ENCODE results near the gene PAQR4. TPM values are rescaled to one million over a fixed set of nuclear protein-coding genes. Genes with fewer than 3 reads are reported as not detected.
"Not testable (repeated sequence)": the region's sequence is repeated elsewhere in the genome, so short reads cannot be mapped to it uniquely, and the experiment has no call there.

Gene PAQR4
- total and polyA plus RNA-seq, 2 donors from 2014 or later, result 3.5 to 5.9 TPM

DNA sequence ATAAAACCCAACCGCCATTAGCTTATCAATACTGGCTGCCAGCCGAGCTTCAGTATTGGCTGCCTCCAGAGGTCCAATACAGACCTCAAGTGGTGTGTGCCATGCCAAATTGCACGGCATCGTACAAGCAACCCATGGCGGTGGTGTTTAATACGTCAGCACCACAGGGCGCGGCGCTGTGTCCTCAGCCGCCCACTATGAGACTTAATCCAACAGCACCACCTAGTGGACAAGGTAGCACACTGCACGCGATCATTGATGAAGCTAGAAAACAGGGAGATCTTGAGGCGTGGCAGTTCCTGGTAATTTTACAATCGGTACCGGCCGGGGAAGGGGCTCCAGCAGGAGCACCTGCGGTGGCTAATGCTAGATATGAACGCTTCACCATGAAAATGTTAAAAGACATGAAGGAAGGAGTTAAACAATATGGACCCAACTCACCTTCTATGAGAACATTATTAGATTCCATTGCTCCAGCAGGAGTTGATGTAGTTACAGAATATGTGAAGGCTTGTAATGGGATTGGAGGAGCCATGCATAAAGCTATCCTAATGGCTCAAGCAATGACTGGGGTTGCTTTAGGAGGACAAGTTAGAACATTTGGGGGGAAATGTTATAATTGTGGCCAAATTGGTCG, 42.0 kb upstream of the PAQR4 start:
- H3K27ac ChIP-seq (ENCODE audit: low read depth in 2 of 2, low read length in 2 of 2), result no peak overlapping the region
- TF ChIP-seq CTCF (IDR thresholded peaks at IDR 0.05; ENCODE audit: borderline replicate concordance, extremely low read depth, insufficient read depth), result peak; percentile 93
- H3K4me3 ChIP-seq (ENCODE audit: low read length in 3 of 3), result peak overlapping the region in 2 of 3 donors; percentile 26 to 39
- peaks cover 0 to 11% (median 5%) of the 10 kb centered on the region in 3 donors for H3K36me3 ChIP-seq (ENCODE audit: control insufficient read depth in 2 of 3, insufficient read depth in 3 of 3, low read length in 3 of 3)
- intact Hi-C loops (cut with DNase I), result no loop called here
- DNase-seq, result peak; percentile 84 to 94 (median 89)
- peaks cover 0 to 2% (median 0%) of the 10 kb centered on the region in 3 donors for H3K4me1 ChIP-seq (ENCODE audit: control insufficient read depth in 2 of 3, insufficient read depth in 2 of 3, low read depth in 1 of 3, low read length in 3 of 3)
- H3K9me3 ChIP-seq (ENCODE audit: control insufficient read depth in 2 of 3, insufficient read depth in 1 of 3, low read length in 3 of 3), result no peaks in the 10 kb centered on the region
- H3K27me3 ChIP-seq (ENCODE audit: control insufficient read depth, insufficient read depth, low read length), result no peaks in the 10 kb centered on the region
- no peak for FAIRE-seq
- no peak overlapping the region for H3K9ac ChIP-seq (ENCODE audit: low read length in 3 of 3)

- H3K27me3 ChIP-seq (ENCODE audit: control insufficient read depth, insufficient read depth, low read length); H3K9ac ChIP-seq (ENCODE audit: low read length in 3 of 3); H3K9me3 ChIP-seq (ENCODE audit: control insufficient read depth in 2 of 3, insufficient read depth in 1 of 3, low read length in 3 of 3); H3K27ac ChIP-seq (ENCODE audit: low read depth in 2 of 2, low read length in 2 of 2); H3K36me3 ChIP-seq (ENCODE audit: control insufficient read depth in 2 of 3, insufficient read depth in 3 of 3, low read length in 3 of 3); intact Hi-C loops (cut with DNase I); FAIRE-seq; DNase-seq; H3K4me3 ChIP-seq (ENCODE audit: low read length in 3 of 3); H3K4me1 ChIP-seq (ENCODE audit: control insufficient read depth in 2 of 3, insufficient read depth in 2 of 3, low read depth in 1 of 3, low read length in 3 of 3): not testable (repeated sequence)
Observed at GRCh38 chr16:2928151-2928550, 41.0 kb upstream of the PAQR4 start.

DNA sequence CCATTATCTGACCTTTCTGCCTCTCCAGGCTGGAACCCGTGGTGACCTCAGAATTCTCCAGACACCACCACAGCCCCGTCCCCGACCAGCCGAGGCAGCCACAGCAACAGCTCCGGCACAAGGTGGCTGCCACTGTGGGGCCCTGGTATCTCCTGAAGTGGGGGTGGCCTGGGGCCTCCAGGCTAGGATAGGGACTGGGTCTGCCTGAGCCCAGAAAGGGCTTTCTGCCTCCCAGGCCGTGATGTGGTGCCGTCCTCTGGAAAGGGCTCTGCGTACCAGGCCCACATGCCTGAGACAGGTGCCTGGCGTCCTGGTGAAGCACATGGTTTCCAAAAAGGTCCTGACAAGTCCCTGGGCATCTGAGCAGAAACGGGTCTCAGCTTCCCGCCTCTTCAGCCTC, 40.4 kb upstream of the PAQR4 start:
- H3K4me1 ChIP-seq (ENCODE audit: control insufficient read depth in 2 of 3, insufficient read depth in 2 of 3, low read depth in 1 of 3, low read length in 3 of 3), result peaks cover 0 to 2% (median 0%) of the 10 kb centered on the region in 3 donors
- no peak for TF ChIP-seq CTCF (IDR thresholded peaks at IDR 0.05; ENCODE audit: borderline replicate concordance, extremely low read depth, insufficient read depth)
- H3K9me3 ChIP-seq (ENCODE audit: control insufficient read depth in 2 of 3, insufficient read depth in 1 of 3, low read length in 3 of 3), result no peaks in the 10 kb centered on the region
- H3K4me3 ChIP-seq (ENCODE audit: low read length in 3 of 3), result no peak overlapping the region
- no peak for DNase-seq
- no peak overlapping the region for H3K9ac ChIP-seq (ENCODE audit: low read length in 3 of 3)
- peaks cover 0 to 7% (median 0%) of the 10 kb centered on the region in 3 donors for H3K36me3 ChIP-seq (ENCODE audit: control insufficient read depth in 2 of 3, insufficient read depth in 3 of 3, low read length in 3 of 3)
- H3K27ac ChIP-seq (ENCODE audit: low read depth in 2 of 2, low read length in 2 of 2), result no peak overlapping the region
- intact Hi-C loops (cut with DNase I), result no loop called here
- FAIRE-seq, result no peak
- H3K27me3 ChIP-seq (ENCODE audit: control insufficient read depth, insufficient read depth, low read length), result no peaks in the 10 kb centered on the region

DNA sequence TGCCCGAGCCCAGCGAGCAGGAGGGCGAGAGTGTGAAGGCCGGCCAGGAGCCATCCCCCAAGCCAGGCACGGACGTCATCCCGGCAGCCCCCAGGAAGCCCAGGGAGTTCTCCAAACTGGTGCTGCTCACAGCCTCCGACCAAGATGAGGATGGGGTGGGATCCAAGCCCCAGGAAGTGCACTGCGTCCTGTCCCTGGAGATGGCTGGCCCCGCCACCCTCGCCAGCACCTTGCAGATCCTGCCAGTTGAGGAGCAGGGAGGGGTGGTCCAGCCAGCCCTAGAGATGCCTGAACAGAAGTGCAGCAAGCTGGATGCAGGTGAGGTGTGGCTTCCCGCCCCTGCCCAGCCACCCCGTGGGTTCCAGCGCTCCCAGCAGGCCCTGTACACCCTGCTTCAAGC, 39.5 kb upstream of the PAQR4 start:
- no peak overlapping the region for H3K9ac ChIP-seq (ENCODE audit: low read length in 3 of 3)
- no peak for TF ChIP-seq CTCF (IDR thresholded peaks at IDR 0.05; ENCODE audit: borderline replicate concordance, extremely low read depth, insufficient read depth)
- no peaks in the 10 kb centered on the region for H3K9me3 ChIP-seq (ENCODE audit: control insufficient read depth in 2 of 3, insufficient read depth in 1 of 3, low read length in 3 of 3)
- FAIRE-seq (no peak), DNase-seq (no peak)
- no peak overlapping the region for H3K27ac ChIP-seq (ENCODE audit: low read depth in 2 of 2, low read length in 2 of 2)
- peaks cover 0 to 2% (median 0%) of the 10 kb centered on the region in 3 donors for H3K4me1 ChIP-seq (ENCODE audit: control insufficient read depth in 2 of 3, insufficient read depth in 2 of 3, low read depth in 1 of 3, low read length in 3 of 3)
- H3K36me3 ChIP-seq (ENCODE audit: control insufficient read depth in 2 of 3, insufficient read depth in 3 of 3, low read length in 3 of 3), result peaks cover 0 to 7% (median 0%) of the 10 kb centered on the region in 3 donors
- intact Hi-C loops (cut with DNase I), result no loop called here
- no peak overlapping the region for H3K4me3 ChIP-seq (ENCODE audit: low read length in 3 of 3)
- H3K27me3 ChIP-seq (ENCODE audit: control insufficient read depth, insufficient read depth, low read length), result no peaks in the 10 kb centered on the region
